Activated effector memory CD4-positive, alpha-beta T cell treated with anti-CD3 and anti-CD28 coated beads, Interleukin-2, amount 50 U/mL, for 16 hours (primary cell): Measurements from ENCODE around the gene AKT2.
A peak's percentile ranks its signal among the peaks of the same experiment; 100 is the strongest.

Experiments
- DNase-seq: peaks from one replicate; pipeline ENCODE4 v3.0.0-alpha.2; 2020

AKT2 gene

GRCh38 chr19:40298026-40298425, 12.9 kb upstream of the AKT2 start:
- DNase-seq, result no peak

- DNase-seq, result peak; percentile 13
Observed at GRCh38 chr19:40294560-40294959, 9.4 kb upstream of the AKT2 start.

- DNase-seq, result no peak
Observed at GRCh38 chr19:40286971-40287421, 1.9 kb upstream of the AKT2 start.

GRCh38 chr19:40286235-40286970, 1.3 kb upstream of the AKT2 start:
- DNase-seq, result no peak

DNA sequence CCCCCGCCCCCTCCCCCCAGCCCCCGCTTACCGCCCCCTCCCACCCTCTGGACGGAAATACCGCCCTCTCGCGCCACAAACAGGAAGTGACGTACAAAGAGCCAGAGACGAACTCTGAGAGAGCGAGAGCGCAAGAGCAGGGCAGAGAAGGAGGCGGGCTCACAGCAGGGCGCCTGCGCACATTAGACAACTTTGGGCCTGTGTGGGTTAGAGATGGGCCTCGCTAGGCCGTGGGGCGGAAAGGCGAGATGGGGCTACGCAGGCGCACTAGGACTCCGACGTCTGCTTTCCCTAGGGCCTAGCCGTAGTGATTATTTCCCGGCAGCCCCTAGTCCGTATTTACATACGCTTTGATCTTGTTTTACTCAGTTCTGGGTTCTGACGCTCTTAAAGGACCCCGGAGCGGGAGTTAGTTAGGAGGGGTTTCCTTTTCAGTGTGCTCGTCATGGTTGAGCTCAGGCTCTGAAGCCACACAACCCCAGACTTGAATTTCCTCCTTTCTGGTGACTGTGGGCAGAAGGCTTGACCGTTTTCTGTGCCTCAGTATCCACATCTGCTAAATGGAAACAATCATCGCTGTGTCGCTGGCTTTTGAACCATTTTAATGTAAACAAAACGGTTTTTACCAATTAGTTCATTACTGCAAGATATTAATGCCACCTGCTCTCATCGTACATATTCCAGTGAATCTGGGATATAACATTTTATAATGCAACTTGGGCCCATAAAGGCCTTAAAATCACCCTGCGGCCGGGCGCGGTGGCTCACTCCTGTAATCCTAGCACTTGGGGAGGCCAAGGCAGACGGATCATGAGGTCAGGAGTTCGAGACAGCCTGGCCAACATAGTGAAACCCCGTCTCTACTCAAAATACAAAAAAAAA, 449 bp upstream of the AKT2 start:
- peak; percentile 99 for DNase-seq

GRCh38 chr19:40284251-40284500, 969 bp downstream of the AKT2 start:
- DNase-seq, result no peak

- no peak for DNase-seq
Observed at GRCh38 chr19:40283414-40284250, 1.5 kb downstream of the AKT2 start.

DNA sequence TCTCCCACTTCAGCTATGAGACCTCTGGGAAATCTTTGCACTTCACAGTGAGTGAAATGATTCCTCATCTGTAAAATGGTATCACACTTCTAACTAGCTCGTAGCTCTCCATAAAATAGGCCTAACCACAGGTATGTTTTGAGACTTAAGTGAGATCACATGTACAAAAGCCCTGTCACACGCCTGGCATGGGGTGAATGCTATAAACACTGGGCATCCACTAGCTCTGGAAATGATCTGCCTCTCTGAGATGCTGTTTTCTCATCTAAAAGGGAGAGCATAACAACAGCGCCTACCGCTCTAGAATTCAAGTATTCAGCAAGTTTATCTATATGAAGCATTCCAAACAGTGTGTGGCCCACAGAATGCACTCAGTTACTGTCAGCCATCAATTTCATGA, 2.2 kb downstream of the AKT2 start:
- no peak for DNase-seq

- DNase-seq, result no peak
Observed at GRCh38 chr19:40282209-40282580, 3.0 kb downstream of the AKT2 start.

DNA sequence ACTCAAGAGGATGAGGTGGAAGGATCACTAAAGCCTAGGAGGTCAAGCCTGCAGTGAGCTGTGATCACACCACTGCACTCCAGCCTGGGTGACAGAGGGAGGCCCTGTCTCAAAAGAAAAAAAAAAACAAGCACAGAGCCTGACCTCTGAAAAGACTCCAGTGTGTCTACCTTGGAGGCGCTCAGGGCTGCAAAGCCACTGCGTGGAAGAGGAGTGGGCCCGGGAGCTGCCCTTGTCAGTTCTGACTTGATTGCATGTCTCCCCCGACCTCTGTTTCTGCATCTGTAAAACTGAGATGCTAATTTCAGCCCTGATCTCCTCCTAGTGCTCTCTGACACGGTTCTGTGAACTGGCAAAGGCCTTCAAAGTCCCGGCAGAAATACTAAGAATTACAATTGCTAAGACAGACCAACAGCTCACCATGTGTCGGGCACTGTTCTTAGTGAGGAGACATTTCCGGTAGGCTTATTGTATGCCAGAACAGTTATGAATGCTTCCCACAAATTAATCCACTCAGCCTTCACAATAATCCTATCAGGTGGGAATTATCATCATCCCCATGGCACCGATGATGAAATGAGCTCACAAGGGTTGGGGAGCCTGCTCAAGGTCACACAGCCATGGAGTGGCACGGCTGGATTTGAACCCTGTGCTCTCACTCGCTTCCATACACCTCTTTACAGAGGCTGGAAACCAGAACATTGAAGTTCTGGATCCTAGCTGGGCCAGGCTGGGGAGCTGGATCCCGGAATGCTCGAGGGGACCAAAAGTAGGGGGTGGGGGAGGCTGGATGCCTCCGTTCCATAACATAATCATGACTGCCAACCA, 3.5 kb downstream of the AKT2 start:
- no peak for DNase-seq

DNA sequence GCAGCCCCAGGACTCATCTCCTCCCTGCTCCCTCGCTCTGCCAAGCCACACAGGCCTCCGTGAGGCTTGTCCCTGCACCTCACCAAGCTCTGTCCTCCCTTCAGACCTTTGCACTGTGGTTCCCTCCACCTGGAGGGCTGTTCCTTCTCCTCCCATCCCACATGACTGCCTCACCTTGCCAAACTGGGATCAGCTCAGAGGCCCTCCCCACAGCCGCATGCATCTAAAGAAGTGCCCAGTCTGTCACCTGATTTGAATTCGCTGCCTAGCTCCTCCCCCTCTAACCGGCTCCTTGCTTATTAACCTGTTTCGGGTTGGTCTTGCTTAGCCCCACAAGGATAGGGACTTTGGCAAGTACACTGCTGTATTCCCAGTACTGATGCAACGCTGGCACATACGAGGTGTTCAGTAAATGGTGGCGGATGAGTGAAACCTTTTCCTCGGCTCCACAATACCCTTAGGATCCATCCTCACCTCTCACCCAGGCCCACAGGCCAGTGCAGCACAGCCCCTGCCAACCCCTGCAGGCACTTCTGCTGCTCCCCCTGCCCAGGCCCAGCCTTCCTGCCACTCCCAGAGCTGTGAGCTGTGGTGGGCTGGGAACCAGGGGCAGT, 4.4 kb downstream of the AKT2 start:
- DNase-seq, result no peak

- no peak for DNase-seq
Observed at GRCh38 chr19:40279761-40280607, 5.2 kb downstream of the AKT2 start.

GRCh38 chr19:40279120-40279551, 6.0 kb downstream of the AKT2 start:
- DNase-seq, result no peak

DNA sequence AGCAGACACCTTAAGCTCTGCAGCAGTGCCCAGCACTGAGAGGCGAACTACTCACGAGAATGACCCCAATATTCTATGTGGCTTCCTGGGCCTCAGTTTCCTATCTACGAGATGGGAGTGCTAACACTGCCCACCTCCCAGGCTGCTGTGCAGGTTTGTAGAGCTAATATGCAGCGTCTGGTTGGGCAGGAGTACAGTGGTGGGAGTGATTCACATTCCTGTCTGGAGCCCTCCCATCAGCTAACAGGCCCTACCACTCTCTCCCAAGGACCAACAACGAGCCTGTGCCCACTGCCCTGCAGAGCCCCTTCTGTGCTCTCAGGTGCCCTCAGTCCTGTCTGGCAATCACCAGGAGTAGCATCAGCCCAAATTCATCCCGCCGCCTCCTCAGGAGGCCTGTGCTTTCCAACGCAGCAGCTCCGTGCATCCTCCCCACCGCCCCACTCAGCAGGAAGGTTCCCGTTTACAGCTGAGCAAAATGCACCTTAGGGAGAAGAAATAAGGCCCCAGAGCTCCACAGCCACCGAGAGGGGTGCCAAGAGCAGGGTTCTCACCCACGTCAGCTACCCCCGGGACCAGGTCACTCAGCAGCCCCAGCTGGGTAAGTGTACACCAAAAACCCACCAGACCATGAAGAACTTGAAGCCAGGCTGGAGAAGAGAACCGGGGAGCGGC, 6.6 kb downstream of the AKT2 start:
- no peak for DNase-seq

GRCh38 chr19:40277356-40278059, 7.6 kb downstream of the AKT2 start:
- DNase-seq, result no peak

- DNase-seq, result no peak
Observed at GRCh38 chr19:40274585-40275544, 10.3 kb downstream of the AKT2 start.

GRCh38 chr19:40273469-40274360, 11.4 kb downstream of the AKT2 start:
- DNase-seq, result no peak

- no peak for DNase-seq
Observed at GRCh38 chr19:40272261-40272660, 12.9 kb downstream of the AKT2 start.
